Mammary epithelial cell (primary cell): ENCODE results near the gene NAXD.

Source experiments
- EZH2 ChIP-seq: IDR thresholded peaks from 2 replicates; pipeline ENCODE4 v1.6.1; 2012; ENCODE audit warnings: low read length, inconsistent platforms, borderline replicate concordance
- TF ChIP-seq, protein P1 (sequence below), 2 donors: IDR thresholded peaks in 1 of 2; conservative IDR thresholded peaks in 1 of 2; 2 replicates each; pipeline ENCODE4 v1.5.1; 2011 to 2012; ENCODE audit warnings: inconsistent platforms in 2 of 2, low read length in 2 of 2, mild to moderate bottlenecking in 2 of 2, control low read depth in 1 of 2, low read depth in 1 of 2; ENCODE audit not compliant: insufficient read depth in 1 of 2; ENCODE audit errors: extremely low read depth in 1 of 2

DNA sequence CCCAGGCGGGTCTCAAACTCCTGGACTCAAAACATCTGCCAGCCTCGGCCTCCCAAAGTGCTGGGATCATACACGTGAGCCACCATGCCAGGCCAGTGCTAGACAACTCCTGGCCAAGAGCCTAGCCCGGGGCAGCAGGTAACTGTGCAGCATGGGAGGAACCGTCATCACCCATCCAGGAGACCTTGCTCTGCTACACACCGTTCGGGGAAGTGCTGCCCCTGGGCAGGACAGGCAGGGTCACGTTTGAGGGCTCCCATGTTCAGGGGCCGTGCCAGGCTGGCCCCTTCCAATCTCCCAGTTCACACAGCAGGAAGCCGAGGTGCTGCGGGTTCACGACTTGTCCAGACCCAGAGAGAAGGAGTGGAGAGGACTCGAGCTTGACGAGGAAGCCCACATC is 35.1 kb downstream of the NAXD start:
- TF ChIP-seq, protein P1, sequence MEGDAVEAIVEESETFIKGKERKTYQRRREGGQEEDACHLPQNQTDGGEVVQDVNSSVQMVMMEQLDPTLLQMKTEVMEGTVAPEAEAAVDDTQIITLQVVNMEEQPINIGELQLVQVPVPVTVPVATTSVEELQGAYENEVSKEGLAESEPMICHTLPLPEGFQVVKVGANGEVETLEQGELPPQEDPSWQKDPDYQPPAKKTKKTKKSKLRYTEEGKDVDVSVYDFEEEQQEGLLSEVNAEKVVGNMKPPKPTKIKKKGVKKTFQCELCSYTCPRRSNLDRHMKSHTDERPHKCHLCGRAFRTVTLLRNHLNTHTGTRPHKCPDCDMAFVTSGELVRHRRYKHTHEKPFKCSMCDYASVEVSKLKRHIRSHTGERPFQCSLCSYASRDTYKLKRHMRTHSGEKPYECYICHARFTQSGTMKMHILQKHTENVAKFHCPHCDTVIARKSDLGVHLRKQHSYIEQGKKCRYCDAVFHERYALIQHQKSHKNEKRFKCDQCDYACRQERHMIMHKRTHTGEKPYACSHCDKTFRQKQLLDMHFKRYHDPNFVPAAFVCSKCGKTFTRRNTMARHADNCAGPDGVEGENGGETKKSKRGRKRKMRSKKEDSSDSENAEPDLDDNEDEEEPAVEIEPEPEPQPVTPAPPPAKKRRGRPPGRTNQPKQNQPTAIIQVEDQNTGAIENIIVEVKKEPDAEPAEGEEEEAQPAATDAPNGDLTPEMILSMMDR (conservative IDR thresholded peaks at IDR 0.05 in 1 of 2, IDR thresholded peaks at IDR 0.05 in 1 of 2; ENCODE audit: extremely low read depth in 1 of 2, insufficient read depth in 1 of 2, low read depth in 1 of 2, low read length in 2 of 2): no peak
- TF ChIP-seq EZH2: no peak
